ENCODE results near the gene NCAPG2.

NCAPG2 gene

DNA sequence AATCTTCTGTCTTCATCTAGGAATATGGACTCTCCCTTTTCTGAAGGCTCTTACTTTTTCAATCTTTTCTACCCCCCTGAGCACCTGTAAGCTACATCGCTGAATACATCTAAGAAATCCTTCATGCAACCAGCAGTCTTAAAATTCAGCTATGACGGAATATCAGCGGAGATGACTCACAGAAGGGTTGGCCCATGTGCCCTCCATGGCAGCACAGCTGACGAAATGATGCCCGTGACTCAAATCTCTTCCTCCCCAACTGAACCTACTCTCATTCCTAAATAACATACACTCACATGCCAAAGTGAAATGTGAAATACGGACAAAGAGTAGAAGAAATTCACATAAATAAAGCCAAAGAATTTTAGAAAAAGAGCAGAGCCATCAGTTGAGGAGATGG, 30.3 kb upstream of the NCAPG2 start:
- no peak for DNase-seq (ENCODE audit: low read depth in 1 of 2, low spot score in 1 of 2)

DNA sequence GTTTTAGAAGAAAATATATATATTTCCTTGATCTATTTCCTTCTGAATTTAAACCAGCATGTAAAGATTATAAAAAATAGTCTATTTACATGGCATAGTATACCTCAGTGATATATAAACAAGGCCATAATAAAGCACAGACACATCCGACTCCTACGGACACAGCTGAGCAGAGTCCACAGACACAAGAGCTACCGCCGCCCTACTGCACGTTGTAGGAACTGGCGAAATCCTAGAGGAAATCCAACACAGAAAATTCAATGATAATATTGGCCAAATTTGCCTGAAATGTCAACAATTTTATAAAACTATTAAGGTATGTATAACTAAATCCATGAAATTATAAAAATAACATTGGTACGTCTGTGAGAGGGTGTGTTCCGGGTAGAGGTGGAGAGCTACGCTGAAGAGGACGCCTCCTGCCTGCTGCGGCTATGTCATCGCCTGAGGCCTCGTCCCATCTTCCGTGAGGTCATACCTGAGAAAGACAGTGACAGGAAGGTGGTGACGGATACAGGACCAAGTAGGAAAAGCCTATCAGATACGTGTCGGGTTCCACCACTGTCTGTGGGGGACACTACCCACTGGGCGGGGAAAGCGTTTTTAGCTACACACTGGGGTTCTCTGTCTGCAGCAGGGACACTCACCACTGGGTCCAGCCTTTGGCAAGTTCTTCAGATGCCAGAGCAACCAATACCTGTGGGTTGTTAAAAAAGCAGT, 29.3 kb upstream of the NCAPG2 start:
- no peak for DNase-seq (ENCODE audit: low read depth in 1 of 2, low spot score in 1 of 2)

DNA sequence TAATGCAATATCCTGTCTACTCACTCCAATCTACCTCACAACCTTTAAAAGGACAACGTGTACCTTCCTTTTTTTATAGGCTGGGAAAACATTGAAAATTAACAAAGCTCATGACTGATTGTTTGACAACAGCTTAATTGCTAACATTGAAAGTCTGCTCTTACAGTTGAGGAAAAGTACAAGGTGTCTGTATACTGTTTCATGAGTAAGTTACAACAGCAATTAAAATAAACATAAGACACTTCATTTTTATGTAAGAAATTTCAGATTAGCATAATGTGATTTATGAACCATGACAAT, 28.6 kb upstream of the NCAPG2 start:
- no peak for DNase-seq (ENCODE audit: low read depth in 1 of 2, low spot score in 1 of 2)

DNA sequence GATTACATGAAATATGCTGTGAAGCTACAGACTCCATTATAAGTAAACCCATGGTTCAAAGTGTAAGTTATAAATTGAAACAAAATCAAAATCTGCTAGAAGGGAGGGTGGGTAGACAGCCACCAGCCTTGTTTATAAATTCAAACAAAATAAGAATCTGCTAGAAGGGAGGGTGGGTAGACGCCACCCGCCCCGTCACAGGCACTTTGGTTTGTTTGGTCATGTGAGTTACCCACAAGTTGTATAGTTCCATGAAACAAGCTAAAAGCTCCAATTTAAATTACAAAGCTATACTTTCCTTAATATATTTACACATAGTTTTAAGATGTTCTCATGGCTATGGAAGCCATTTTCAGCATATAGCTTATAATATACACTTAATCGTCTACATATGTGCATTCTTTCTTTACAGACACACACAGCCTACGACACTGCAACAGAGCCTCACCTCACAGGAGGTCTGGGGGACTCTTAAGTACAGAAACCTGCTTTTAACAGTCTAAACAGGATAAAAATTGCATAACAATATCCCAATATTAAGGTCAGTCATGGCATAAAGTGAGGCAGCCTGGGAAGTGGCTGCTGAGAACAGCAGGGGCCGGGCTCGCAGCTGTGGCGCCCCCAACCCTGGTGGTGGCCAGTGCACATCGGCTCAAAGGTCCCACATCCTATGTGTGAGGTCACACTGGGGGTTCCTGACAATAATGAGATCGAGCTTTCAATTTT, 28.1 kb upstream of the NCAPG2 start:
- no peak for DNase-seq (ENCODE audit: low read depth in 1 of 2, low spot score in 1 of 2)

DNA sequence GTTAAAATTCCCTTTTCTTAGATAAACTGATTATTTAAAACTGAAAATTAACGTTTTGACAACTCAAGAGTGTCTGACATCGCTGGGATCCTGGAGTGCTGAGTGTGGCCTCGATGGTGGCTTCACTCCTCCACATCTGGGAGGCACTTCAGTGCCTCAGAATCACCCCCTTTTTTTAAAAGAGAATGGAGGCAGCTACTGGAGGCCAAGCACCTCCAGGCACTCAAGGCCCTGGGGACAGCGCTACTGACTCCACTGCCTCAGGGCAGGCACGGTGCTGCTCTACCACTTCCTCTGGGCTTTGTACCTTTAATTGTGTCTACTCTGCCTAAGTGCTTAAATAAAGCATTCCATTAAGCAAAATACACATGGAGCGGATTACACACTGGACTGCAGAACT, 27.2 kb upstream of the NCAPG2 start:
- DNase-seq (ENCODE audit: low read depth in 1 of 2, low spot score in 1 of 2) = no peak

DNA sequence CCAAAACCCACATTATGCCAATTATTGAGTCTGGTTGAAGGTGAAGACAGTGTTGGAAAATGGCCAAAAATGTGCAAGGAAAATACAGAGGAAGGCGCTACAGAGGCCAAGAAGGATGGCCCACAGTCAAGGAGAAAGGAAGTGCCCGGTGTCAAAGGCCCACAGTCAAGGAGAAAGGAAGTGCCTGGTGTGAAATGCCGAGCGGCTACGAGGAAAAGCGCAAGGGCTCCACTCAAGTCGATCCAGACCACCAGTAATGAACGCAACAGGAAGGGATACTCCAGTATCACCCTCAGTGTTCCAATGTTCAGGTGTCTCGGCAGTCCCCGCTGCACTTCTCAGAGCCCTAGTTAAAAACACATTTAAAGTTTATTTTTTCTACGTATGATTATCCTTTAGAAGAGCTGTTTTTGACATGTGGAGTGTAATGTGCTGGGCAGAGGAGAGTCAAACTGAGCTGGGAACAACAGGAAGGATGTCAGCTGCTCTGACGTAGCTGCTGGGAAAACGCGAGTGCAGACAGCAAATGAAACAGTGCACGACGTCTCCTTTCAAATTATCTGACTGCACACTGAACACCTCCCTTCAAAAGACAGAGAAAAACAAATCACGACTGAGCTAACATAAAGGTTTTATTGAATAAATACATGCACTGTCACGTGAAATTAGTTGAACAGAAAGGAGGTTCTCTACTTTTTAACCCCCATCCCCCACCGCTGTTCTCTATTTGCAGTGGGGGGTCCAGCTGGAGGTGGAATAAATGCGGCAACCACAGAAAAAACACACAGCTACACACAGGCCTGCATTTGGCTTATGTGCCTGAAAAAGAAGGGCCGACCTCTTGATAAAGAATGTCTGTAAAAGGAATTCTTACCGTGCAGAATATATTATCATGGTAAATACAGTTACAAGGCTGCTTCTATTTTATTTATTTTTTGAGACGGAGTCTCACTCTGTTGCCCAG, 26.1 kb upstream of the NCAPG2 start:
- DNase-seq (ENCODE audit: low read depth in 1 of 2, low spot score in 1 of 2) = no peak

DNA sequence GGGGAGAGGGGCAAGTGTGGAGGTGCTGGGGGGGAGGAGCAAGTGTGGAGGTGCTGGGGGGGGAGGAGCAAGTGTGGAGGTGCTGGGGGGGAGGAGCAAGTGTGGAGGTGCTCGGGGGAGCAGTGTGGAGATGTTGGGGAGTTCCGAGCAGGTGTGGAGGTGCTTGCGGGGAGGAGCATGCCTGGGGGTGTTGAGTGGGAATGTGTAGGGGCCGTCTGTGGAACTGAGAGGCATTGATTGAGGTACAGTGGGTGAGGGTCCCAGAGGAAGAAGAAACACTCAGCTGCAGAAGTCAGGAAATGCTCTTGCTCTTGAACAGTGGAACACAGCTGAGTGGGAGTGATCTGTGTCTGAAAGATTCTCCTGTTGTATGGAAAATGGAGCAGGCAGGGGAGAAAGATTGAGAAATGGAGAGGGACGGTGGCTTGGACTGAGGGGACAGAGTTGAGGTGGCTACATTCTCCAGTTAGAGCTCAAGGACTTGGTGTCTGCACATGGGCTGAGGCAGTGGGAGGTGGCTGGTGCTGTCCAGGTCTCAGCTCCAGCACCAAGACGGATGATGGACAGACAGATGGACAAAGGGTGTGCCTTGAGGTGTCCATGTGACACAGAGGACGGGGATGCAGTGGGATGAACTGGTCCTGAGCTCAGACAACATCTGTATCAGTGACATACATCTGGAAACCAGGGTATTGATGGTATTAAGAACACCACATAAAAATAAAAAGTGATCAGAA, 25.2 kb upstream of the NCAPG2 start:
- no peak for DNase-seq (ENCODE audit: low read depth in 1 of 2, low spot score in 1 of 2)

DNA sequence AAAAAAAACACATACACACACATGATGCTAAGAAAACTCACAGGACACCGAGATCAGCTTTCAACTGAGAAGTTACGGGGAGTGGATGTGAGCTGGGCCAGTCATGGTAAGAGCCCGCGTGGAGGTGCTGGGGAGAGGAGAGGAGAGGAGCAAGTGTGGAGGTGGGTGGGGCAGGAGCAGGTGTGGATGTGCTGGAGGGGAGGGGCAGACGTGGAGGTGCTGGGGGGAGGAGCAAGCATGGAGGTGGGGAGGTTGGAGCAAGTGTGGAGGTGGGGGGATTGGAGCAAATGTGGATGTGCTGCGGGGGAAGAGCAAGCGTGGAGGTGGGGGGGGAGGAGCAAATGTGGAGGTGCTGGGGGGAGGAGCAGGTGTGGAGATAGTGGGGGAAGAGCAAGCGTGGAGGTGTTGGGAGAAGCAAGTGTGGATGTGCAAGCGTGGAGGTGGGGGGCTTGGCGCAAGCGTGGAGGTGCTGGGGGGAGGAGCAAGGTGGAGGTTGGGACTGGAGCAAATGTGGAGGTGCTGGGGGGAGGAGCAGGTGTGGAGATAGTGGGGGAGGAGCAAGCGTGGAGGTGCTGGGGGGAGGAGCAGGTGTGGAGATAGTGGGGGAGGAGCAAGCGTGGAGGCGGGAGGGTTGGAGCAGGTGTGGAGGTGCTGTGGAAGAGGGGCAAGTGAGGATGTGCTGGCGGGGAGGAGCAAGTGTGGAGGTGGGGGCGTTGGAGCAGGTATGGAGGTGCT, 24.5 kb upstream of the NCAPG2 start:
- no peak for DNase-seq (ENCODE audit: low read depth in 1 of 2, low spot score in 1 of 2)

DNA sequence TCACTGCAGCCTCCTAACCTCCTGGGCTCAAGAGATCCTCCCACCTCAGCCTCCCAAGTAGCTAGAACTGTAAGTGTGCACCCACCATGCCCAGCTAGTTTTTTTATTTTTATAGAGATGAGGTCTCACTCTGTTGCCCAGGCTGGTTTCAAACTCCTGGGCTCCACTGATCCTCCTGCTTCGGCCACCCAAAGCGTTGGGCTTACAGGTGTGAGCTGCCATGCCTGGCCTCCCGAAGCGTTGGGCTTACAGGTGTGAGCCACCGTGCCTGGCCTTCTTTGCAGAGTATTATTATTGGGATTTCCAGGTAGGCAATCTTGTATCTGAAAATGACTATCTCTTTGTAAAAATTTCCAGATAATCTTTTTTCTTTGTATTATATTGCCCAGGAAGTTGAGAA, 23.1 kb upstream of the NCAPG2 start:
- no peak for DNase-seq (ENCODE audit: low read depth in 1 of 2, low spot score in 1 of 2)

DNA sequence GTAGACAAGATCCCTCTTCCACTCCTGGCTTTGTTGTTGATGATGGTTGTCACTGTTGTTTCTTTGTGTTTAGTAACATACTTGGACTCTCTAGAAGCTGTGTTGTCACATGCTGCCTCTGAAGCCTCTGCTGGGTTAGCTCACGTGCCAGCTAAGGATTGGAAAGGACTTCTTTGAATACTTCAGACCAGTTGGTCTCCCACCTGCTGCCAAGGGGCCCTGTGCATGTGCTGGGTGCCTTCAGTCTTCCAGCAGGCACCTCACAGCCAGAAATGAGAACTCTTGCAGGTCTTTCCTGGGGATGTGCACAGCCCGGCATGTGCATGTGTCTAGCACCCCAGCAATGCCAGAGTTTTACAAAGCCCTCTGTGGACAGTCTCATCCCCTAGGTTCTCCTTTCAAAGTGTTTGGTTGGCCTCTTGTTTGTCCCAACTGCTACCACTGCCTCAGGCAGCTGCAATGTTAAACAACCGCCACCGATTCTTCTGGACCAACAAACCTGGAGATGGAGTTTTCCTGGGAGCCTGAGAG, 21.7 kb upstream of the NCAPG2 start:
- no peak for DNase-seq (ENCODE audit: low read depth in 1 of 2, low spot score in 1 of 2)

DNA sequence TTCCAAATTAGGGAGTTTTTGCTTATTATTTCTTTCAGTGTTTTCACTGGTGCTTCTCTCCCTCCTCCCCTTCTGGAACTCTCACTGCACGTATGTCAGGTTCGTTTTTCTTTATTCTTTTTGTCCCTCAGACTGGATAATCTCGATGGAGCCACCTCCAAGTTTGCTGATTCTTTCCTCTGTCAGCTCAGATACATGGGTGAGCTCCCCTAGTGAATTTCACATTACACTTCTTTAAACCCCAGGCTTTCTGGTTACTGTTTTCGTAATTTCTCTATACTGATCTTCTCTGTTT, 20.8 kb upstream of the NCAPG2 start:
- DNase-seq (ENCODE audit: low read depth in 1 of 2, low spot score in 1 of 2) = no peak

DNA sequence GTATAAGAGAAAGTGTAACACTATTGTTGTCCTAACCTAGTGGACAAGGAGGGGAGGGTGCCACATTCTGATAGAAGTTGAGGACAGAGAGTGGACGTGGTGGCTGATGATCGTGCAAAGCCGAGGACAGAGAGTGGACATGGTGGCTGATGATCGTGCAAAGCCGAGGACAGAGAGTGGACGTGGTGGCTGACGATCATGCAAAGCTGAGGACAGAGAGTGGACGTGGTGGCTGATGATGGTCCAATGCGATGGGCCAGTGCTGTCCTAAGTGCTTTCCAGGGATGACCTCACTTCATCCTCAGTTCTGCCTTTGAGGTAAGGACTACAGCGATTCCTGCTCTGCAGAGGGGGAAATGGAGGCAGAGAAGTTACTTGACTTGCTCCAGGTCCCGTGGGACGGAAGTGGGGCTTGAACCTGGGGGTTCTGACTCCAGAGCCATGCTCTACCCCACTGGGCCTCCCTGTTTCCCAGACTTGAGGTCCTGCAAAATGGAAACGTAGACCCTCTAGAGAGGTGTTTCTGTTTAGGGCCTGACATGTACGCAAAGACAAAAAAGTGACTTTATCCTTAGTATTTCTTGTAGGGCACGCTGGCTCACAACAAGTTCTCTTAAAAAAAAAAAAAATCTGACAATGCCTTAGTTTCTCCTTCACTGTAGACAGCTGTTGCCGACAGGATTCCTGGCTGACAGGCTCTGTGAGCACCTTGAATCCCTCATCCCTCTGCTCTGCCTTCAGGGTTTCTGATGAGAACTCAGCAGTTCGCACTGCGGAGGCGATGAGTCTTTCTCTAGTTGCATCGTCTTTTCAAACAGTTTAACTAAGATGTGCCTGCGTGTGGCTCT, 20.3 kb upstream of the NCAPG2 start:
- no peak for DNase-seq (ENCODE audit: low read depth in 1 of 2, low spot score in 1 of 2)

DNA sequence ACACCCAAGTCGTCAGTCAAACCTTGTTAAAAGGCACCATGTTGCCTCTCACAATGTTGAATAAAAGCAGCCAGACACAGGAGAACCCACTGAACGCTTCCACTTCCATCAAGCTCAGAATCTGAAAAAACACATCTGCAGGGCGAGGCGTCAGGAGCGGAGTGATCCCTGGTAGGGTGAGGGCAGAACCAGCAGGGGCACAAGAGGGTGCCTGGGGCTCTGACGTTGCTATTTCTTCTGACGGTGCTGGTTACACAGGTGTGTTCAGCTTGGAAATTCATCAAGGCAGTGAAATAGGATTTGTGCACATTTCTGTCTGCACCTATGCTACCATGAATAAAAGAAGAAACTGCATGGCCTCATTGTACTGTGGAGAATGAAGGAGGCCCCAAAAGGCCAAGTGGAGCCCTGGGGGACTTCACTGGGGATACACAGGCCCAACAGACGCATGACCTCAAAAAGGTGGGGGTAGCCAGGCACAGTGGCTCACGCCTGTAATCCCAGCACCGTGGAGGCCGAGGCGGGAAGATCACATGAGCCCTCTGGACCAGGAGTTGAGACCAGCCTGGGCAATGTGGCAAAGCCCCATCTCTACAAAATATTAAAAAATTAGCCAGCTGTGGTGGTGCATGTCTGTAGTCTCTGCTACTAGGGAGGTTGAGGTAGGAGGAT, 19.2 kb upstream of the NCAPG2 start:
- no peak for DNase-seq (ENCODE audit: low read depth in 1 of 2, low spot score in 1 of 2)

DNA sequence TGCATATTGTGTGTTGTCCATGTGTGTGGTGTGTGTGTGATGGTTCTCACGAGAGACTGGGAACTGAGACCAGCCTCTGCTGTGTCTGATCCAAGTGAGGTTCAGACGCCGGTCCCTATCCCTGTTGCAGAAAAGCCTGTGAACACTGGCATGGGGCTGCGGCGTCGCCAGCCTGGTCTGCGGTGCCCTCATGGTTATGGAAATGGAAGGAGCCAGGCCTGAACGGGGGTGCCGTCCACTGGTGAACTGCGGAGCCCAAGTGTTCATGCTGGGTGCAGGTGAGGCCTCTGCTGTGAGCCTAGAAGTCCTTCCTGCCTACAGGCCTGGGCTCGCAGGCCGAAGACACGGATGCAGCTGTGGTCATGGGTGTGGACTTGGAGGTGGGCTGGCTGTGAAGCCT, 18.7 kb upstream of the NCAPG2 start:
- no peak for DNase-seq (ENCODE audit: low read depth in 1 of 2, low spot score in 1 of 2)

DNA sequence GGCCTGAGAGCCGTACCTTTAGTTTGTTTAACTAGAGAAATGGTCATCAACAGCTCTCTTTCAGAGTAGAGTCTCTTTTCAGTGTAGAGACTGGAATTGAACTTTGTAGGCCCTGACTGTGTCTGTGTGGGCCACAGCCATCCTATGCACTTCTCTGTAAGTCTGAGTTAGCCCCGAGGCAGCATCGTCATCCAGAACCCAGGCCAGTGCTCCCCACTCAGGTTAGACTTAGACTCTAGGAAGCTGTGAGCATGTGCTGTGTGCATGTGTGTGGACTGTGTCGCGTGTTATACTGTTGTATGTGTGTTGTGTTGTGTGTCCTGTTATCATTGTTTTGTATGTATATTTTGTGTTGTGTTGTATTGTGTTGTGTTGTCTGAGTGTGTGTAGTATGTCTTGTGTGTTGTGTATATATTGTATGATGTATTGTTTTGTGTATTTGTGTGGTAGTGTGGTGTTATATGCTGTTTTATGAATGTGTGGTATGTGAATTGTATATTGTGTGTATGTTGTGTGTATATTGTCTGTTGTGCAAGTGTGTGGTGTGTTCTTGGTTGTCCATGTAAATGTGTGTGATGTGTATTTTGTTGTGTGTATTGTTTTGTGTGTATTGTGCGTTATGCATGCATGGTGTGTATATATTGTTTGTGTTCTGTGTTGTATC, 18.1 kb upstream of the NCAPG2 start:
- no peak for DNase-seq (ENCODE audit: low read depth in 1 of 2, low spot score in 1 of 2)

DNA sequence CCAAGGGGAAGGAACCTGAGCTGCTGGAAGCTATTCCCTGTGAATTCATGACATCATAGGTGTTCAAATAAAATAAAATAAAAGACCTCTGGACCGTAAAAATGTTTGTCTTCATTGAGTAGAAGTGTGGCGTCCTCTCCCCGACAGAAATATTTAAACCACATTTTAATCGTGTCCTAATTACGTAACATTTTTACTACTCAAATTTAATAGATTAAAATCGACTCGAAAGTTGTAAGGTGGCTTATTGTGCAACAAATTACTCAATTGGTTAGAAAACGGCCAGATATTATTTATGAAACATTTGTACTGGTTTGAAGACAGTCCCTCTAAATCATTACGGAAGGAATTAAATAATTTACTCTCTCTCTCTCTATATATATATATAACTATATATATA, 15.5 kb upstream of the NCAPG2 start:
- no peak for DNase-seq (ENCODE audit: low read depth in 1 of 2, low spot score in 1 of 2)

DNA sequence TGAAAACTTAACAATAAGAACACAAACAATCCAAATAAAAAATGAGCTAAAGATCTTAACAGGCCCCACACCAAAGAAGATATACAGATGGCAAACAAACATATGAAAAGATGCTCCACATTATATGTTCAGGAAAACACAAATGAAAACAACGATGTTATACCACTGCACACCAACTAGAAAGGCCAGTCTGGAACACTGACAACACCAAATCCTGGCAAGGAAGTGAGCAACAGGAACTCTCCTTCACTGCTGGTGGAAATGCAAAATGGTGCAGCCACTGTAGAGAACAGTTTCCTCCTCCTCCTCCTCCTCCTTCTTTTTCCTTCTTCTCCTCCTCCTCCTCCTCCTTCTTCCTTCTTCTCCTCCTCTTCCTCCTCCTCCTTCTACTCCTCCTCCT, 12.2 kb upstream of the NCAPG2 start:
- DNase-seq (ENCODE audit: low read depth in 1 of 2, low spot score in 1 of 2) = no peak

DNA sequence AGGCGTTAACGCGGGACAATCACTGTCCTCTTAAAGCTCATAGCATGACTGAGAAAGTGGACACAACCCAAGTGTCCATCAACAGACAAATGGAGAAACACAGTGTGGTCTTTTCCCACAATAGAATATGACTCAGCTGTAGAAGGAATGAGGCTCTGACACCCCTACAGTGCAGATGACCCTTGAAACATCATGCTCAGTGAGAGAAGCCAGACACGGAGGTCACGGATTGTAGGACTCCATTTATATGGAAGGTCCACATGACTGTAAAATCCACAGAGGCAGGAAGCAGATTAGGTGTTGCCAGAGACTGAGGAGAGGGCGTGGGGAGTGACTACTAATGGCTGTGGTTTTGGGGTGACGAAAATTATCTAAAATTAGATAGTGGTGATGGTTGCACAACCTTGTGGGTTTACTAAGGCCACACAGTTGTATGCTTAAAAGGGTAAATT, 6.1 kb upstream of the NCAPG2 start:
- no peak for DNase-seq (ENCODE audit: low read depth in 1 of 2, low spot score in 1 of 2)

DNA sequence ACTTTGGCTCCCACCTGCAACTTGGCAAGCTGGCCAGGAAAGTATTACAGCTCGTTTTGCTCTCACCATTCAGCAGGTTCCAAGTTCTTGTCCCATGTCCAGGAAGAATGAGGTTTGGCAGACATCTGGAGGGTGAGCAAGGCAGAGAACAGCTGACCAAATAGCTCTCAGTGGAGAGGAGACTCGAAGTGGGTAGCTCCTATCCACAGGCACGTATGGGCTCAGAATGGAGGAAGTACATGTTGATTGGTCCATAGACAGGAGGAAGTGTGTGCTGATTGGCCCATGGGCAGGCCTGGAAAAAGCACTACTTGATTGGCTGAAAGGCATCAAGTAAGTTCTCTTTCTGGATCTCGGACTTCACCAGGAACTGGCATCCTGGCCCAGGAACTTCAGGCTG, 3.0 kb upstream of the NCAPG2 start:
- no peak for DNase-seq (ENCODE audit: low read depth in 1 of 2, low spot score in 1 of 2)
